Upper lobe of right lung (tissue), 1 donor: ENCODE data around the gene JMJD7. TPM values are rescaled to one million over a fixed set of nuclear protein-coding genes. Genes with fewer than 3 reads are reported as not detected.

Source experiments
- ATAC-seq: fragments of 200-7000 bp; cut with Tn5 transposase; one replicate; pipeline ENCODE4 v1.9.1; 2020; ENCODE audit warnings: mild to moderate bottlenecking, moderate library complexity
- DNase-seq: peaks from one replicate; pipeline ENCODE4 v3.0.0-alpha.2; 2020
- H3K27ac ChIP-seq: fragments of 200-600 bp; one replicate; pipeline ENCODE4 v1.8.0; 2022
- H3K27me3 ChIP-seq: fragments of 200-600 bp; one replicate; pipeline ENCODE4 v1.8.0; 2022; ENCODE audit warnings: mild to moderate bottlenecking
- H3K36me3 ChIP-seq: fragments of 200-600 bp; one replicate; pipeline ENCODE4 v1.8.0; 2022
- H3K4me1 ChIP-seq: fragments of 200-600 bp; one replicate; pipeline ENCODE4 v1.8.0; 2022
- H3K4me3 ChIP-seq: fragments of 200-600 bp; one replicate; pipeline ENCODE4 v1.8.0; 2022; ENCODE audit warnings: mild to moderate bottlenecking
- H3K9me3 ChIP-seq: fragments of 200-600 bp; one replicate; pipeline ENCODE4 v1.8.0; 2022
- intact Hi-C: fragments of 100-400 bp; cut with DNase I; formaldehyde crosslinking; loops from one replicate; pipeline ENCODE4 v1.11.0; 2022
- total RNA-seq: library from RNA; stranded (reverse); fragmentation: NEBNext Ultra II Directional; extraction: Animal tissue kit (Norgen Biotek cat#: 25700); gene quantifications from one replicate; pipeline ENCODE4 v1.2.1, GENCODE V29; 2021
- TF ChIP-seq, protein P1 (sequence below): fragments of 200-600 bp; IDR thresholded peaks from one replicate; pipeline ENCODE4 v1.8.0; 2022; ENCODE audit warnings: antibody characterized with exemption
- donor health status: DM: no; HTN: yes; CAD: no; lungs with severe emphysema.

Gene JMJD7
- total RNA-seq, 1 donor from 2014 or later: 36.7 TPM

GRCh38 chr15:41869770-41870688 lies 42.1 kb downstream of the JMJD7 start:
- DNase-seq (no peak), ATAC-seq (no peak)
- H3K9me3 ChIP-seq: no peaks in the 10 kb centered on the region
- no peaks in the 10 kb centered on the region for H3K36me3 ChIP-seq
- intact Hi-C loops: no loop called here
- H3K27me3 ChIP-seq: no peaks in the 10 kb centered on the region
- no peaks in the 10 kb centered on the region for H3K4me1 ChIP-seq
- no peak overlapping the region for H3K4me3 ChIP-seq
- no peak overlapping the region for H3K27ac ChIP-seq
- TF ChIP-seq, protein P1, sequence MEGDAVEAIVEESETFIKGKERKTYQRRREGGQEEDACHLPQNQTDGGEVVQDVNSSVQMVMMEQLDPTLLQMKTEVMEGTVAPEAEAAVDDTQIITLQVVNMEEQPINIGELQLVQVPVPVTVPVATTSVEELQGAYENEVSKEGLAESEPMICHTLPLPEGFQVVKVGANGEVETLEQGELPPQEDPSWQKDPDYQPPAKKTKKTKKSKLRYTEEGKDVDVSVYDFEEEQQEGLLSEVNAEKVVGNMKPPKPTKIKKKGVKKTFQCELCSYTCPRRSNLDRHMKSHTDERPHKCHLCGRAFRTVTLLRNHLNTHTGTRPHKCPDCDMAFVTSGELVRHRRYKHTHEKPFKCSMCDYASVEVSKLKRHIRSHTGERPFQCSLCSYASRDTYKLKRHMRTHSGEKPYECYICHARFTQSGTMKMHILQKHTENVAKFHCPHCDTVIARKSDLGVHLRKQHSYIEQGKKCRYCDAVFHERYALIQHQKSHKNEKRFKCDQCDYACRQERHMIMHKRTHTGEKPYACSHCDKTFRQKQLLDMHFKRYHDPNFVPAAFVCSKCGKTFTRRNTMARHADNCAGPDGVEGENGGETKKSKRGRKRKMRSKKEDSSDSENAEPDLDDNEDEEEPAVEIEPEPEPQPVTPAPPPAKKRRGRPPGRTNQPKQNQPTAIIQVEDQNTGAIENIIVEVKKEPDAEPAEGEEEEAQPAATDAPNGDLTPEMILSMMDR: no peak

GRCh38 chr15:41870689-41871081 lies 42.8 kb downstream of the JMJD7 start:
- Histone ChIP-seq H3K4me3 (no peak overlapping the region), H3K9me3 (no peaks in the 10 kb centered on the region), H3K4me1 (no peaks in the 10 kb centered on the region), H3K27me3 (no peaks in the 10 kb centered on the region), H3K27ac (no peak overlapping the region), H3K36me3 (no peaks in the 10 kb centered on the region)
- TF ChIP-seq, protein P1: no peak
- ATAC-seq (no peak), DNase-seq (no peak)
- intact Hi-C loops: no loop called here

- TF ChIP-seq, protein P1: no peak
- no peaks in the 10 kb centered on the region for H3K9me3 ChIP-seq
- no peak for ATAC-seq
- intact Hi-C loops: no loop called here
- H3K4me1 ChIP-seq: no peaks in the 10 kb centered on the region
- H3K4me3 ChIP-seq: no peak overlapping the region
- no peak for DNase-seq
- H3K27me3 ChIP-seq: no peaks in the 10 kb centered on the region
- no peak overlapping the region for H3K27ac ChIP-seq
- no peaks in the 10 kb centered on the region for H3K36me3 ChIP-seq
These were observed 43.4 kb downstream of the JMJD7 start for GRCh38 chr15:41871175-41871905.

- no peak for ATAC-seq
- Histone ChIP-seq H3K27ac (no peak overlapping the region), H3K27me3 (no peaks in the 10 kb centered on the region), H3K4me1 (no peaks in the 10 kb centered on the region), H3K9me3 (no peaks in the 10 kb centered on the region), H3K36me3 (no peaks in the 10 kb centered on the region), H3K4me3 (no peak overlapping the region)
- no peak for DNase-seq
- TF ChIP-seq, protein P1: no peak
- intact Hi-C loops: no loop called here
These were observed 44.4 kb downstream of the JMJD7 start for GRCh38 chr15:41872166-41872747.

DNA sequence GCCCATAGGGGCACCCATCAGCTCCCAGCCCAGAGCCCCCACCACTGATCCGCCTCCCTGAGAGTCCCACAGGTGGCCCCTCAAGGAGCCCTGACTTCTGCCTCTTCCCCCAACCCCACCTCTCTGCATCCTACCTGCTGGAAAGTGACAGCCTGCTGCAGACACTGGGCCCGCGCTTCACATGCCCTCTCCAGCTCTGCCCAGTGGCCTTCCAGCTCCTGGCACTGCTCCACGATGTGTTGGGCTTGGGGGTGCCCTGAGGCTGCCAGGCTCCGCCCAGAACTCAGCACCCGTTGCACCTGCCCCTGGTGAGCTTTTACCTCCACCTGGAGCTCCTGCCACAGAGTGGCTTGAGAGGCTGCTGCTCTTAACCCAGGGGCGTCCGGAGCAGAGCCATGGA lies 45.8 kb downstream of the JMJD7 start:
- Histone ChIP-seq H3K4me1 (no peaks in the 10 kb centered on the region), H3K9me3 (no peaks in the 10 kb centered on the region), H3K27ac (no peak overlapping the region), H3K36me3 (no peaks in the 10 kb centered on the region), H3K27me3 (no peaks in the 10 kb centered on the region), H3K4me3 (no peak overlapping the region)
- TF ChIP-seq, protein P1: no peak
- no peak for DNase-seq
- no peak for ATAC-seq
- intact Hi-C loops: no loop called here
